Choroid plexus epithelial cell (primary cell): Measurements from ENCODE around the gene PPP6R2.
A peak's percentile ranks its signal among the peaks of the same experiment; 100 is the strongest.
"Not testable (repeated sequence)": the region's sequence is repeated elsewhere in the genome, so short reads cannot be mapped to it uniquely, and the experiment has no call there.

ENCODE experiments used
- DNase-seq: peaks from one replicate; pipeline ENCODE4 v3.0.0-alpha.2; 2010; ENCODE audit warnings: low read depth
- H3K4me3 ChIP-seq: 2 replicates; pipeline ENCODE4 v1.5.1; 2011; ENCODE audit warnings: low read depth, mild to moderate bottlenecking, control low read depth, low read length, moderate library complexity
- TF ChIP-seq, protein P1 (sequence below): conservative IDR thresholded peaks from 2 replicates; pipeline ENCODE4 v1.5.1; 2011; ENCODE audit warnings: low read depth, mild to moderate bottlenecking, control low read depth, inconsistent platforms, low read length, moderate library complexity

Gene PPP6R2

DNA sequence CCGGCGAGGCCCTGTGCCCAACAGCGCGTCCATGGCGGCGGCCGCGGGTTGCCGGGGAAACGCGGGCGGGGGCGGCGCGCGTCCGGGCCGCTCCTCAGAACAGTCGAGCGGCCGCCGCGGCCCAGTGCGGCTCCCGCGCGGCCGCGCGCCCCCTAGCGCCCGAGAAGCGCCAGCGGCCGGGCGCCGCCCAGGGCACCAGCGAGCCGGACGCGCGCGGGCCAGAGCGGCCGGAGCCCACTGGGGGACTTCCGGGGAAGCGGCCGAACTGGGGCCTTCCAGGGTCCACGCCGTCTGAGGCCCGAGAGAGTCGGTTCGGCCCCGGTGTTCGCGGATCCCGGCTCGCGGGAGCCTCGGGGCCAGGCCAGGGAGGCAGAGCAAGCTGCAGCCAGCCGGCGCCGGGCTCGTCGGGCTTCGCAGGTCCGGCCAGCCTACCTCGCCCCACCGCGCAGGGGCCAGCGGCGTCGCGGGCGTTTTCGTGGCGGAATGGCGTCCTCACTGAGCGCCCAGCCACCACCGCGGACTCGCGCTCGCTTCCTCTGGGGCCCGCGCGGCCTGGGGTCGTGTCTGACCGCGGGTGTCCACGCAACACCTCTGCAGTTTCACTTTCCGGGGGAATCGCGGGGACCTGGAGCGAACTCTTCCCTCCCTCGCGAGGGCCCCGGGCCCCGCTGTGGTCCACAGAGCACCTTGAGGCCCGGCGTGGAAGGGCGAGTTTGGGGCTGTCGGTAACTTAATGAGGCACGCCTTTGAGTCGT, 16.0 kb upstream of the PPP6R2 start, which contains the start of gene DENND6B:
TSS of gene DENND6B (minus strand) at position 57 of the 755 bp plus-strand sequence. CDS start at position 33, 24 bp downstream.
- peak within 1 kb of the TSS; percentile 74 for H3K4me3 ChIP-seq
- peak; percentile 72 for DNase-seq
- TF ChIP-seq, protein P1, sequence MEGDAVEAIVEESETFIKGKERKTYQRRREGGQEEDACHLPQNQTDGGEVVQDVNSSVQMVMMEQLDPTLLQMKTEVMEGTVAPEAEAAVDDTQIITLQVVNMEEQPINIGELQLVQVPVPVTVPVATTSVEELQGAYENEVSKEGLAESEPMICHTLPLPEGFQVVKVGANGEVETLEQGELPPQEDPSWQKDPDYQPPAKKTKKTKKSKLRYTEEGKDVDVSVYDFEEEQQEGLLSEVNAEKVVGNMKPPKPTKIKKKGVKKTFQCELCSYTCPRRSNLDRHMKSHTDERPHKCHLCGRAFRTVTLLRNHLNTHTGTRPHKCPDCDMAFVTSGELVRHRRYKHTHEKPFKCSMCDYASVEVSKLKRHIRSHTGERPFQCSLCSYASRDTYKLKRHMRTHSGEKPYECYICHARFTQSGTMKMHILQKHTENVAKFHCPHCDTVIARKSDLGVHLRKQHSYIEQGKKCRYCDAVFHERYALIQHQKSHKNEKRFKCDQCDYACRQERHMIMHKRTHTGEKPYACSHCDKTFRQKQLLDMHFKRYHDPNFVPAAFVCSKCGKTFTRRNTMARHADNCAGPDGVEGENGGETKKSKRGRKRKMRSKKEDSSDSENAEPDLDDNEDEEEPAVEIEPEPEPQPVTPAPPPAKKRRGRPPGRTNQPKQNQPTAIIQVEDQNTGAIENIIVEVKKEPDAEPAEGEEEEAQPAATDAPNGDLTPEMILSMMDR, result no peak

DNA sequence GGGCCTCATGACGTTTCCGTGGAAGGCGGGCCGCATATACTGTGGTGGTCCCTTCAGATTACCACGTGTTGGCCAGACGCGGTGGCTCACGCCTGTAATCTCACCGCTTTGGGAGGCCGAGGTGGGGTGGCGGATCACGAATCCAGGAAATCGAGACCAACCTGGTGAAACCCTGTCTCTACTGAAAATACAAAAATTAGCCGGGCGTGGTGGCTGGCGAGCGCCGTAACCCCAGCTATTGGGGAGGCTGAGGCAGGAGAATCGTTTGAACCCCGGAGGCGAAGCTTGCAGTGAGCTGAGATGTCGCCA, 15.5 kb upstream of the PPP6R2 start:
- DNase-seq, result no peak
- TF ChIP-seq, protein P1, result no peak
- H3K4me3 ChIP-seq, result peak overlapping the region; percentile 74

DNA sequence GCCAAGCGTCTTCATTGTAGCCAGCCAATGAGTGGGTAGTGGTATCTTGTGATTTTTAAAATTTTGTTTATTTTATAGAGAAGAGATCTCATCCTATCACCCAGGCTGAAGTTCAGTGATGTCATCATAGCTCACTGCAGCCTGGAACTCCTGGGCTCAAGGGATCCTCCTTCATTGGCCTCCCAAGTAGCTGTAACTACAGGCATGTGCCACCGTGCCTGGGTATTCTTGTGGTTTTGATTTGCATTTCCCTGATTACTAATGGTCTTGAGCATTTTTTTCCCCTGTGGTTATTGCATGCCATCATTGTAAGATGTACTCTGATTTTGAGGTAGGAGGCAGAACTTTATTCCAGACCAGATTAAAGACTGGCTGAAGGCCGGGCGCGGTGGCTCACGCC, 13.9 kb upstream of the PPP6R2 start:
- no peak for DNase-seq
- TF ChIP-seq, protein P1, result no peak

DNA sequence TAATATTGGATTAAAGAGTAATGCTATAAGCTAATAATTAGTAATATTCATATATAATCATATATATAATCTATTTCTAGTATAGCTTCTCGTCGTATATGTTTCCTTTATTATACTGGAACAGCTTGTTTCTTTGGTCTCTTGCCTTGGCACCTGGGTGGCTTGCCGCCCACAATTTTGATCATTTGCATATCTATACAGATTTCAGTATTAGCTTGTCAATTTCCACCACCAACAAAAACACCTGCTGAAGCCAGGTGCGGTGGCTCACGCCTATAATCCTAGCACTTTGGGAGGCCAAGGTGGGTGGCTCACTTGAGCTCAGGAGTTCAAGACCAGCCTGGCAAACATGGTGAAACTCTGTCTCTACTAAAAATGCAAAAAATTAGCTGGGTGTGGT, 8.7 kb upstream of the PPP6R2 start:
- DNase-seq, H3K4me3 ChIP-seq: not testable (repeated sequence)

More for the DNA sequence above, 13.9 kb upstream of the PPP6R2 start:
- no peak overlapping the region for H3K4me3 ChIP-seq

DNA sequence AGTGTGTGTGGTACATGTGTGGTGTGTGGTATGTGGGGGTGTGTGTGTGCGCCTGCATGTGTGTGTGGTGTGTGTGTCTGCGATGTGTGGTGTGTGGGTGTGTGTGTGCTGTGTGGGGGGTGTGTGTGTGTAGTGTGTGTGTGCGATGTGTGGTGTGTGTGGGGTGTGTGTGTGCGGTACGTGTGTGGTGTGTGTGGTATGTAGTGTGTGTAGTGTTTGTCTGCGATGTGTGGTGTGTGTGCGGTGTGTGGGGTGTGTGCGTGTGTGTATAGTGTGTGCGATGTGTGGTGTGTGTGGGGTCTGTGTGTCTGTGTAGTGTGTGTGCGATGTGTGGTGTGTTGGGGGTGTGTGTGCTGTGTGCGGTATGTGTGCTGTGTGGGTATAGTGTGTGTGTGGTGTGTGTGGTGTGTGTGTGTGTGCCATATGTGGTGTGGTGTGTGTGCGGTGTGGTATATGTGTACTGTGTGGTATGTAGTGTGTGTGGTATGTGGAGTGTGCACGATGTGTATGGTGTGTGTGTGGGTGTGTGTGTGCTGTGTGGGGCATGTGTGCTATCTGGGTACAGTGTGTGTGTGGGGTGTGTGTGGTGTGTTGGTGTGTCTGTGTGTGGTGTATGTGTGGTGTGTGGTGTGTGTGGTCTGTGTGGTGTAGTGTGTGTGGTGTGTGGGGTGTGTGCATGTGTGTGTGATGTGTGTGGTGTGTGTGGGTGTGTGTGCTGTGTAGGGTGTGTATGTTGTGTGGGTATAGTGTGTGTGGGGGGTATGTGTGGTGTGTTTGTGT, 5.7 kb upstream of the PPP6R2 start:
- TF ChIP-seq, protein P1, result no peak
- no peak overlapping the region for H3K4me3 ChIP-seq
- DNase-seq, result no peak

DNA sequence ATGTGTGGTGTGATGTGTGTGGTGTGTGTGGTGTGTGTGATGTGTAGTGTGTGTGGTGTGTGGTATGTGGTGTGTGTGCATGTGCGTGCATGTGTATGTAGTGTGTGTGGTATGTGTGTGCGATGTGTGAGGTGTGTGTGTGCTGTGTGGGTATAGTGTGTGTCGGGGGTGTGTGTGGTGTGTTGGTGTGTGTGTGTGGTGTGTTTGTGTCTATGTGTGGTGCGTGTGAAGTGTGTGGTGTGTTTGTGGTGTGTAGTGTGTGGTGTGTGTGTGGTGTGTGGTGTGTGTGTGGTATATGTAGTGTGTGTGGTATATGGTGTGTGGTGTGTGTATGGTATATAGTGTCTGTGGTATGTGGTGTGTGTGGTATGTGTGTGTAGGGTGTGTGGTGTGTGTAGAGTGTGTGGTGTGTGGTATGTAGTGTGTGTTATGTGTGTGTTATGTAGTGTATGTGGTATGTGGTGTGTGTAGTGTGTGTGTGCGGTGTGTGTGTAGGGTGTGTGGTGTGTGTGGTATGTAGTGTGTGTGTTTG, 5.0 kb upstream of the PPP6R2 start:
- TF ChIP-seq, protein P1, result no peak
- no peak overlapping the region for H3K4me3 ChIP-seq
- no peak for DNase-seq

DNA sequence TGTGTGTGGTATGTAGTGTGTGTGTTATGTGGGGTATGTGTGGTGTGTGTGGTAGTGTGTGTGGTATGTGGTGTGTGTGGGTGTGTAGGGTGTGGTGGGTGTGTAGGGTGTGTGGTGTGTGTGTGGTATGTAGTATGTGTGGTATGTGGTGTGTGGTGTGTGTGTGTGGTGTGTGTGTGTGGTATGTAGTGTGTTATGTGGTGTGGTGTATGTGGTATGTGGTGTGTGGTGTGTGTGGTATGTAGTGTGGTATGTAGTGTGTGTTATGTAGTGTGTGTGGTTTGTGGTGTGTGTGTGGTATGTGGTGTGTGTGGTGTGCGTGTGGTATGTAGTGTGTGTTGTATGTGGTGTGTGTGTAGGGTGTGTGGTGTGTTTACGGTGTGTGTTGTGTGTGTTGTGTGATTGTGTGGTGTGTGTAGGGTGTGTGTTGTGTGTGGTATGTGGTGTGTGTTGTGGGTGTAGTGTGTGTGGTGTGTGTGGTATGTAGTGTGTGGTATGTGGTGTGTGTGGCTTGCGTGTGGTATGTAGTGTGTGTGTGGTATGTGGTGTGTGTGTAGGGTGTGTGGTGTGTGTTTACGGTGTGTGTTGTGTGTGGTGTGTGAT, 4.2 kb upstream of the PPP6R2 start:
- no peak for DNase-seq
- H3K4me3 ChIP-seq, result no peak overlapping the region
- TF ChIP-seq, protein P1, result no peak
